ENCODE results near the gene MYH10.

MYH10 gene

DNA sequence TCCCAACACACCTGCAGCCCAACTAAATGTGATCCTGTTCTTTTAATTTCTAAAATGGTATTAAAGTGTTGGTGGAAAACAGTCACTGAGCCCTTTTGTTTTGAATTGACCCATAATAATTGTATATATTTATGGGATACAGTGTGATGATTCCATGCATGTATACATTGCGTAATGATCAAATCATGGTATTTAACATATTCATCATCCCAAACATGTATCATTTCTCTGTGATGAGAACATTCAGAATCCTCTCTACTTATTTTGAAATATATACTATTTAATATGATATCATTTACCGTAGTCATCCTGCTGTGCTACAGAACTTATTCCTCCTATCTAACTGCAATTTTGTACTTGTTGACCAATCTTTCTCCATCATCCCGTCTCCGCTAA, 14.0 kb upstream of the MYH10 start:
- Histone ChIP-seq H3K4me1 (no peaks in the 10 kb centered on the region), H3K9me3 (no peaks in the 10 kb centered on the region), H3K36me3 (no peaks in the 10 kb centered on the region), H3K27me3 (no peaks in the 10 kb centered on the region), H3K4me3 (ENCODE audit: low read depth, low read length) (no peak overlapping the region)
- TF ChIP-seq, protein P1, sequence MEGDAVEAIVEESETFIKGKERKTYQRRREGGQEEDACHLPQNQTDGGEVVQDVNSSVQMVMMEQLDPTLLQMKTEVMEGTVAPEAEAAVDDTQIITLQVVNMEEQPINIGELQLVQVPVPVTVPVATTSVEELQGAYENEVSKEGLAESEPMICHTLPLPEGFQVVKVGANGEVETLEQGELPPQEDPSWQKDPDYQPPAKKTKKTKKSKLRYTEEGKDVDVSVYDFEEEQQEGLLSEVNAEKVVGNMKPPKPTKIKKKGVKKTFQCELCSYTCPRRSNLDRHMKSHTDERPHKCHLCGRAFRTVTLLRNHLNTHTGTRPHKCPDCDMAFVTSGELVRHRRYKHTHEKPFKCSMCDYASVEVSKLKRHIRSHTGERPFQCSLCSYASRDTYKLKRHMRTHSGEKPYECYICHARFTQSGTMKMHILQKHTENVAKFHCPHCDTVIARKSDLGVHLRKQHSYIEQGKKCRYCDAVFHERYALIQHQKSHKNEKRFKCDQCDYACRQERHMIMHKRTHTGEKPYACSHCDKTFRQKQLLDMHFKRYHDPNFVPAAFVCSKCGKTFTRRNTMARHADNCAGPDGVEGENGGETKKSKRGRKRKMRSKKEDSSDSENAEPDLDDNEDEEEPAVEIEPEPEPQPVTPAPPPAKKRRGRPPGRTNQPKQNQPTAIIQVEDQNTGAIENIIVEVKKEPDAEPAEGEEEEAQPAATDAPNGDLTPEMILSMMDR (IDR thresholded peaks at IDR 0.05; ENCODE audit: low read depth, low read length): no peak
- no peak for DNase-seq

DNA sequence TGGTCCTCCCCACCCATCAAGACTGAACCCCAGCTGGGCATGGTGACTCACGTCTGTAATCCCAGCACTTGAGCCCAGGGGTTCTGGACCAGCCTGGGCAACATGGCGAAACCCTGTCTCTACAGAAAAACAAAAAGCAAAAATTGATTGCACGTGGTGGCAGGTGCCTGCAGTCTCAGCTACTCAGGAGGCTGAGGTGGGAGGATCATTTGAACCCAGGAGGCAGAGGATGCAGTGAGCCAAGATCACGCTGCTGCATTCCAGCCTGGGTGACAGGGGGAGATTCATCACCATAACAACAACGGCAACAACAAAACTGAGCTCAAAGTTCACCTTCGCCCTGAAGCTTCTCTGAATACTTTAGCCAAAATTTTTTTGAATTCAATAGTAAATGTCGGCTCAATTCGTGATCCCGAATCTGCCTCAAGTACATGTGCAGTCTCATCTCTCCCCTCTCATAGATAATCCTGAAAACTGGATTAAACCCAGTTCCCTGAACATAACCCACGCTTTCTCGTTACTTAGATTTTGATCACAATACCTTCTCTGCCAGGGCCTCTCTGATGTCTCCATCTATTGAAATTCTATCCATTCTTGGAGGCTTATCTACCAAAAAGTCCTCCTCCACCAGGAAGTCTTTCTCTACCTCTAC, 13.5 kb upstream of the MYH10 start:
- TF ChIP-seq, protein P1 (IDR thresholded peaks at IDR 0.05; ENCODE audit: low read depth, low read length): no peak
- H3K4me1 ChIP-seq: no peaks in the 10 kb centered on the region
- no peaks in the 10 kb centered on the region for H3K27me3 ChIP-seq
- no peak for DNase-seq
- no peaks in the 10 kb centered on the region for H3K36me3 ChIP-seq
- H3K4me3 ChIP-seq (ENCODE audit: low read depth, low read length): no peak overlapping the region
- no peaks in the 10 kb centered on the region for H3K9me3 ChIP-seq

DNA sequence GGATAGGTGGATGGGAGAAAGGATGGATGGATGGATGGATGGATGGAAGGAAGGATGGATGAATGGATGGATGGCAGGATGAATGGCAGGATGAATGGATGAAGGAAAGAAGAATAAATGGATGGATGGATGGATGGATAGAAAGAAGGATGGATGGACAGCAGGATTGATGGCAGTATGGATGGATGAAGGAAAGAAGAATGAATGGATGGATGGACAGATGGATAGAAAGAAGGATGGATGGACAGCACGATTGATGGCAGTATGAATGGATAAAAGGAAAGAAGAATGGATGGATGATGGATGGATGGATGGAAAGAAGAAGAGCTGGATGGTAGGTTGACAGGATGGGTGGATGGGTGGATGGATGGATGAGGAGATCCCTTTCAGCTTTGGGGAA, 9.2 kb upstream of the MYH10 start:
- H3K4me3 ChIP-seq (ENCODE audit: low read depth, low read length): no peak overlapping the region
- H3K36me3 ChIP-seq: no peaks in the 10 kb centered on the region
- no peaks in the 10 kb centered on the region for H3K27me3 ChIP-seq
- H3K9me3 ChIP-seq: no peaks in the 10 kb centered on the region
- TF ChIP-seq, protein P1 (IDR thresholded peaks at IDR 0.05; ENCODE audit: low read depth, low read length): no peak
- no peaks in the 10 kb centered on the region for H3K4me1 ChIP-seq
- DNase-seq: no peak

GRCh38 chr17:8632061-8632460, 1.5 kb upstream of the MYH10 start:
- TF ChIP-seq, protein P1 (IDR thresholded peaks at IDR 0.05; ENCODE audit: low read depth, low read length): no peak
- no peak overlapping the region for H3K4me3 ChIP-seq (ENCODE audit: low read depth, low read length)
- DNase-seq: no peak

DNA sequence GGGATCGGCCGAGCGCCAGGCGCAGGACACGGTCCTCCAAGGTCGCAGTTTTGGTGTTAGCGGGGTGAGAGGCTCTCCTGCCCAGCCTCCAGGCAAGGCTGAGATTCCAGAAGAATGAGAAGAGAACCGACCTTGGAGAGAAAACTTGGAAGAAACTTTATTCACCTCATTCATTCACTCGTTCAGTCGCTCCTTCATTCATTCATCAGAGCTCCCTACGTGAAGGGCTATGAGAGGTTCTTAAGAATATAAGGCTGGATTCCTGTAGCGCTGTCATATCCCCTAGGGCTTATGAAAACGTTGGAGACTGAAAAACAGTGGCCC, 991 bp upstream of the MYH10 start:
- TF ChIP-seq, protein P1 (IDR thresholded peaks at IDR 0.05; ENCODE audit: low read depth, low read length): no peak
- H3K4me1 ChIP-seq: no peaks in the 10 kb centered on the region; the same call in 1 of the 2 replicates

More at GRCh38 chr17:8632061-8632460, 1.5 kb upstream of the MYH10 start:
- Histone ChIP-seq H3K9me3 (no peaks in the 10 kb centered on the region), H3K27me3 (no peaks in the 10 kb centered on the region), H3K4me1 (no peaks in the 10 kb centered on the region; the same call in 1 of the 2 replicates), H3K36me3 (no peaks in the 10 kb centered on the region)

DNA sequence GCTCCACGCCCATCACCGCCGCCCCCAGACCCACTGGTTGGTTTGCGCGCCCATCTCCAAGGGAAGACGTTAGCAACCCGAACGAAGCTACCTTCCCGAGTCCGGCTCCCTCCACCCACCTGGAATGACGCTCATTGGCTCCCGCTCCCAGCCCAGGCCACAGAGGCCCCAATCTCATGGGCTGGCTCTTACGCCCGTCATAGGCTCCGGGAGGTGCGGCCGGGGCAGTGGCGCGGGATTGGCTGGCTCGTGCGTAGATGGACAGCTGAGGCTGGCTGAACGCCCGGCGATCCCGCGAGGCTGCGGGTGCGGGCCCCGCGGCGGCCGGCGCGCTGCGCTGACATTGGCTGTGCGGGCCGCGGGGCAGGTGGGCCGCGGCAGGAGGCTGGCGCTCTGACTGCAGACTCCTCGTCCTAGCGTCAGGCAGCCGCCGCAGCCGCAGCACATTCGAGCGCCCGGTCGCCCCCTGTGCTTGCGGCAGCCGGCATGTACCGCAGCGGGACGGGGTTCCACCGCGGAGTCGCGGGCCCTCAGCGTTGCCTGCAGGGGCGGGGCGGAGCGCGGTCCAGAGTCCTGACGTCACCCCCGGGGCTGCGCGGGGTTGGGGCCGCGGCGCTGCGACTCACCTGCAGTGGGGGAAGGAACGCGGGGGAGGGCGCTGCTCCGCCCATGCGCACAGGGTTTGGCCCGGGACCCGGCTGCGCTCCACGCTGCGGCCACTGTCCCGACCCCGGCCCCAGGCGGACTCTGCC, 453 bp upstream of the MYH10 start:
- no peaks in the 10 kb centered on the region; the same call in 1 of the 2 replicates for H3K4me1 ChIP-seq

More for the DNA sequence above, 991 bp upstream of the MYH10 start:
- no peak for DNase-seq
- Histone ChIP-seq H3K4me3 (ENCODE audit: low read depth, low read length) (peak overlapping the region; percentile 66), H3K27me3 (no peaks in the 10 kb centered on the region), H3K9me3 (no peaks in the 10 kb centered on the region), H3K36me3 (no peaks in the 10 kb centered on the region)

More for the DNA sequence above, 453 bp upstream of the MYH10 start:
- no peaks in the 10 kb centered on the region for H3K9me3 ChIP-seq
- DNase-seq: peak; percentile 95
- no peaks in the 10 kb centered on the region for H3K27me3 ChIP-seq
- TF ChIP-seq, protein P1 (IDR thresholded peaks at IDR 0.05; ENCODE audit: low read depth, low read length): no peak
- no peaks in the 10 kb centered on the region for H3K36me3 ChIP-seq
- H3K4me3 ChIP-seq (ENCODE audit: low read depth, low read length): peak overlapping the region; percentile 81

Data from BE2C (cell line).